ENCODE results near the gene C12orf76. TPM values are rescaled to one million over a fixed set of nuclear protein-coding genes. Genes with fewer than 3 reads are reported as not detected.
A peak's percentile ranks its signal among the peaks of the same experiment; 100 is the strongest.

C12orf76 gene
- total and polyA plus RNA-seq, 9 of the 15 experiments (the other 6 are each of a cell fraction or from before 2014, with no cell fraction given), result 6.3 to 38.6 (median 12.3) TPM

DNA sequence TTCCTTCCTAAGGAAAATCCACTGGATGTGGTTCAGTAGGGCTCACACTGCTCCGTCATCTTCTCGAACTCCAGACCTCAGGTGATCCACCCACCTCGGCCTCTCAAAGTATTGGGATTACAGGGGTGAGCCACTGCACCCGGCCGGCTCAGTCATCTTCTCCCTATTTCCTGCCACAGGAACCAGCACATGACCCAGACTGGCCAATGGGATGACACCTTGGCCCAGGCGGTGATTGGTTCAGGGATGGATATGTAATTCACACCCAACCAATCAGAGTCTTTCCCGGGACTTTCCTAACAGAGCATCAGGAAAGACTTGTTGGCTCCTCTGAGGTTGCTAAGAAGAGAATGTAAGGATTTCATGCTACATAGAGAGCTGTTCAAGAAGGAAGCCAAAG, 19.2 kb upstream of the C12orf76 start (continued):
- TF ChIP-seq, protein P1, sequence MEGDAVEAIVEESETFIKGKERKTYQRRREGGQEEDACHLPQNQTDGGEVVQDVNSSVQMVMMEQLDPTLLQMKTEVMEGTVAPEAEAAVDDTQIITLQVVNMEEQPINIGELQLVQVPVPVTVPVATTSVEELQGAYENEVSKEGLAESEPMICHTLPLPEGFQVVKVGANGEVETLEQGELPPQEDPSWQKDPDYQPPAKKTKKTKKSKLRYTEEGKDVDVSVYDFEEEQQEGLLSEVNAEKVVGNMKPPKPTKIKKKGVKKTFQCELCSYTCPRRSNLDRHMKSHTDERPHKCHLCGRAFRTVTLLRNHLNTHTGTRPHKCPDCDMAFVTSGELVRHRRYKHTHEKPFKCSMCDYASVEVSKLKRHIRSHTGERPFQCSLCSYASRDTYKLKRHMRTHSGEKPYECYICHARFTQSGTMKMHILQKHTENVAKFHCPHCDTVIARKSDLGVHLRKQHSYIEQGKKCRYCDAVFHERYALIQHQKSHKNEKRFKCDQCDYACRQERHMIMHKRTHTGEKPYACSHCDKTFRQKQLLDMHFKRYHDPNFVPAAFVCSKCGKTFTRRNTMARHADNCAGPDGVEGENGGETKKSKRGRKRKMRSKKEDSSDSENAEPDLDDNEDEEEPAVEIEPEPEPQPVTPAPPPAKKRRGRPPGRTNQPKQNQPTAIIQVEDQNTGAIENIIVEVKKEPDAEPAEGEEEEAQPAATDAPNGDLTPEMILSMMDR (IDR thresholded peaks at IDR 0.05 in 2 of 3, conservative IDR thresholded peaks at IDR 0.05 in 1 of 3; ENCODE audit: insufficient read depth in 2 of 3, low read depth in 1 of 3, low read length in 3 of 3), result no peak
- TF ChIP-seq, protein P2, sequence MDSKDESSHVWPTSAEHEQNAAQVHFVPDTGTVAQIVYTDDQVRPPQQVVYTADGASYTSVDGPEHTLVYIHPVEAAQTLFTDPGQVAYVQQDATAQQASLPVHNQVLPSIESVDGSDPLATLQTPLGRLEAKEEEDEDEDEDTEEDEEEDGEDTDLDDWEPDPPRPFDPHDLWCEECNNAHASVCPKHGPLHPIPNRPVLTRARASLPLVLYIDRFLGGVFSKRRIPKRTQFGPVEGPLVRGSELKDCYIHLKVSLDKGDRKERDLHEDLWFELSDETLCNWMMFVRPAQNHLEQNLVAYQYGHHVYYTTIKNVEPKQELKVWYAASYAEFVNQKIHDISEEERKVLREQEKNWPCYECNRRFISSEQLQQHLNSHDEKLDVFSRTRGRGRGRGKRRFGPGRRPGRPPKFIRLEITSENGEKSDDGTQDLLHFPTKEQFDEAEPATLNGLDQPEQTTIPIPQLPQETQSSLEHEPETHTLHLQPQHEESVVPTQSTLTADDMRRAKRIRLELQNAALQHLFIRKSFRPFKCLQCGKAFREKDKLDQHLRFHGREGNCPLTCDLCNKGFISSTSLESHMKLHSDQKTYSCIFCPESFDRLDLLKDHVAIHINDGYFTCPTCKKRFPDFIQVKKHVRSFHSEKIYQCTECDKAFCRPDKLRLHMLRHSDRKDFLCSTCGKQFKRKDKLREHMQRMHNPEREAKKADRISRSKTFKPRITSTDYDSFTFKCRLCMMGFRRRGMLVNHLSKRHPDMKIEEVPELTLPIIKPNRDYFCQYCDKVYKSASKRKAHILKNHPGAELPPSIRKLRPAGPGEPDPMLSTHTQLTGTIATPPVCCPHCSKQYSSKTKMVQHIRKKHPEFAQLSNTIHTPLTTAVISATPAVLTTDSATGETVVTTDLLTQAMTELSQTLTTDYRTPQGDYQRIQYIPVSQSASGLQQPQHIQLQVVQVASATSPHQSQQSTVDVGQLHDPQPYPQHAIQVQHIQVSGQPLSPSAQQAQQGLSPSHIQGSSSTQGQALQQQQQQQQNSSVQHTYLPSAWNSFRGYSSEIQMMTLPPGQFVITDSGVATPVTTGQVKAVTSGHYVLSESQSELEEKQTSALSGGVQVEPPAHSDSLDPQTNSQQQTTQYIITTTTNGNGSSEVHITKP (IDR thresholded peaks at IDR 0.05; ENCODE audit: partially characterized antibody), result no peak
- TF ChIP-seq, protein P3, sequence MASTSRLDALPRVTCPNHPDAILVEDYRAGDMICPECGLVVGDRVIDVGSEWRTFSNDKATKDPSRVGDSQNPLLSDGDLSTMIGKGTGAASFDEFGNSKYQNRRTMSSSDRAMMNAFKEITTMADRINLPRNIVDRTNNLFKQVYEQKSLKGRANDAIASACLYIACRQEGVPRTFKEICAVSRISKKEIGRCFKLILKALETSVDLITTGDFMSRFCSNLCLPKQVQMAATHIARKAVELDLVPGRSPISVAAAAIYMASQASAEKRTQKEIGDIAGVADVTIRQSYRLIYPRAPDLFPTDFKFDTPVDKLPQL (IDR thresholded peaks at IDR 0.05; ENCODE audit: extremely low read depth, insufficient read length), result no peak
- no peak for TF ChIP-seq MEF2D (tag; conservative IDR thresholded peaks at IDR 0.05; ENCODE audit: low read depth)
- TF ChIP-seq RBM15 (IDR thresholded peaks at IDR 0.05; ENCODE audit: insufficient read depth, low read length), result no peak
- TF ChIP-seq, protein P4, sequence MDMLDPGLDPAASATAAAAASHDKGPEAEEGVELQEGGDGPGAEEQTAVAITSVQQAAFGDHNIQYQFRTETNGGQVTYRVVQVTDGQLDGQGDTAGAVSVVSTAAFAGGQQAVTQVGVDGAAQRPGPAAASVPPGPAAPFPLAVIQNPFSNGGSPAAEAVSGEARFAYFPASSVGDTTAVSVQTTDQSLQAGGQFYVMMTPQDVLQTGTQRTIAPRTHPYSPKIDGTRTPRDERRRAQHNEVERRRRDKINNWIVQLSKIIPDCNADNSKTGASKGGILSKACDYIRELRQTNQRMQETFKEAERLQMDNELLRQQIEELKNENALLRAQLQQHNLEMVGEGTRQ (CRISPR knock-in tag; IDR thresholded peaks at IDR 0.05), result peak; percentile 89
- no peak for TF ChIP-seq PHF21A (IDR thresholded peaks at IDR 0.05; ENCODE audit: borderline replicate concordance, low read depth)
- no peak for TF ChIP-seq SREBF1 (IDR thresholded peaks at IDR 0.05; ENCODE audit: borderline replicate concordance, low read depth, low read length)
- TF ChIP-seq XRCC5 (IDR thresholded peaks at IDR 0.05; ENCODE audit: low read depth, low read length), result no peak
- TF ChIP-seq CEBPB (tag; IDR thresholded peaks at IDR 0.05), result no peak
- peak; percentile 71; the same call in 1 of the 2 replicates for TF ChIP-seq RAD51 (IDR thresholded peaks at IDR 0.05; ENCODE audit: borderline replicate concordance, low read depth)
- peak; percentile 42 for TF ChIP-seq NFYB (IDR thresholded peaks at IDR 0.05; ENCODE audit: extremely low read depth, insufficient read length)
- no peak for TF ChIP-seq ZFP1 (CRISPR knock-in tag; IDR thresholded peaks at IDR 0.05)
- TF ChIP-seq RBBP5 (IDR thresholded peaks at IDR 0.05; ENCODE audit: borderline replicate concordance, insufficient read depth, low read length, poor library complexity, severe bottlenecking), result no peak
- no peak for TF ChIP-seq MEIS2 (IDR thresholded peaks at IDR 0.05; ENCODE audit: partially characterized antibody)
- no peak for TF ChIP-seq MYC (IDR thresholded peaks at IDR 0.05; ENCODE audit: low read depth, low read length)
- no peak for TF ChIP-seq MYC (CRISPR knock-in tag; IDR thresholded peaks at IDR 0.05; ENCODE audit: borderline replicate concordance, low read depth)
- no peak for TF ChIP-seq MAZ (CRISPR knock-in tag; conservative IDR thresholded peaks at IDR 0.05 in 1 of 2, IDR thresholded peaks at IDR 0.05 in 1 of 2)
- no peak for TF ChIP-seq THRAP3 (IDR thresholded peaks at IDR 0.05; ENCODE audit: borderline replicate concordance)
- no peak for TF ChIP-seq KAT8 (IDR thresholded peaks at IDR 0.05; ENCODE audit: low read depth)
- no peak for TF ChIP-seq ZBTB1 (CRISPR knock-in tag; IDR thresholded peaks at IDR 0.05; ENCODE audit: borderline replicate concordance, low read depth)

Data from K562 (cell line).